Heart left ventricle (tissue), 16 donors: ENCODE data around the gene HARS1. TPM values are rescaled to one million over a fixed set of nuclear protein-coding genes. Genes with fewer than 3 reads are reported as not detected.
A peak's percentile ranks its signal among the peaks of the same experiment; 100 is the strongest.

Source experiments
- ATAC-seq, 4 donors: fragments of 200-7000 bp; cut with Tn5 transposase; one replicate each; pipeline ENCODE4 v1.9.1; 2020 to 2022; ENCODE audit warnings: moderate library complexity in 4 of 4, mild to moderate bottlenecking in 3 of 4, moderate number of reproducible peaks in 1 of 4
- DNase-seq, 5 donors: peaks; one replicate each; pipeline ENCODE4 v3.0.0-alpha.2; 2020
- H3K27ac ChIP-seq, 12 donors: fragments of 200-600 bp; sonication (generic) in 4 of 12; one replicate each; pipeline versions ENCODE4 v1.5.0 to v1.8.0; 2016 to 2022; ENCODE audit warnings: mild to moderate bottlenecking in 2 of 12
- H3K27me3 ChIP-seq, 9 donors: fragments of 200-600 bp; sonication (generic) in 2 of 9; one replicate each; pipeline versions ENCODE4 v1.5.1 to v1.8.0; 2016 to 2022; ENCODE audit warnings: mild to moderate bottlenecking in 3 of 9
- H3K36me3 ChIP-seq, 9 donors: fragments of 200-600 bp; sonication (generic) in 2 of 9; one replicate each; pipeline versions ENCODE4 v1.5.0 to v1.8.0; 2018 to 2022; ENCODE audit warnings: mild to moderate bottlenecking in 2 of 9
- H3K4me1 ChIP-seq, 12 donors: fragments of 200-600 bp; sonication (generic) in 4 of 12; one replicate each; pipeline versions ENCODE4 v1.5.0 to v1.8.0; 2016 to 2022; ENCODE audit warnings: mild to moderate bottlenecking in 3 of 12
- H3K4me3 ChIP-seq, 12 donors: fragments of 200-600 bp; sonication (generic) in 4 of 12; one replicate each; pipeline versions ENCODE4 v1.5.0 to v1.8.0; 2017 to 2022; ENCODE audit warnings: mild to moderate bottlenecking in 9 of 12, moderate library complexity in 4 of 12
- H3K9me3 ChIP-seq, 12 donors: fragments of 200-600 bp; sonication (generic) in 4 of 12; one replicate each; pipeline versions ENCODE4 v1.5.0 to v1.8.0; 2016 to 2022; ENCODE audit warnings: mild to moderate bottlenecking in 1 of 12
- CTCF ChIP-seq, 12 donors: fragments of 200-600 bp; sonication (generic) in 4 of 12; IDR thresholded peaks; one replicate each; pipeline versions ENCODE4 v1.5.0 to v1.8.0; 2018 to 2022; ENCODE audit warnings: antibody characterized with exemption in 12 of 12, mild to moderate bottlenecking in 5 of 12
- POLR2A ChIP-seq, 2 donors: fragments of 450-650 bp; IDR thresholded peaks; one replicate each; pipeline ENCODE4 v1.6.1; 2017; ENCODE audit warnings: antibody characterized with exemption in 2 of 2, mild to moderate bottlenecking in 2 of 2, moderate library complexity in 2 of 2
- WGBS, 4 donors: extraction: QIAGEN DNeasy Blood & Tissue Kit in 2 of 4; methylation state at CpG; one replicate each; pipeline versions ENCODE4 v1.1.5 to v1.1.7; 2013 to 2018; 5-methylcytosine and 5-hydroxymethylcytosine counted together
- intact Hi-C, 10 donors: fragments of 100-400 bp; cut with DNase I; formaldehyde crosslinking; loops; one replicate each; pipeline versions ENCODE4 v1.11.1 to v1.14.2; 2022
- long read RNA-seq, 3 donors: library from polyadenylated mRNA; unstranded; transcript quantifications; one replicate each; pipeline ENCODE4 v2.0.0, GENCODE V29; 2020 to 2021
- polyA plus RNA-seq, 2 donors: library from polyadenylated mRNA; stranded (reverse); fragments of 200-250 nt; gene quantifications; one replicate each; pipeline ENCODE4 v1.2.3, GENCODE V29; 2013
- total RNA-seq, 9 donors: library from RNA; depleted of rRNA in 2 of 9; stranded (reverse); fragments of >200 nt in 2 of 9; fragmentation: NEBNext Ultra II Directional in 3 of 9; extraction: Animal tissue kit (Norgen Biotek cat#: 25700) in 3 of 9; gene quantifications; one replicate each; pipeline versions ENCODE4 v1.1.0 to v1.2.4, GENCODE V29; 2016 to 2023
- donor health status: ischemic (EF 13 %, LVEDD 7.1; RV severe dilation, severe dysfunction).
- donor health status: healthy with polysubstance abuse.
- donor health status: DM: no; HTN: yes; CAD: no.
- donor health status: DM: no; HTN: no; CAD: no.
- donor health status: ischemic (EF 25% LVEDD 6.9; RV normal size, moderate dysfunction).
- donor health status: ischemic (EF 25% LVEDD 5.7; RV mildly dilated, moderate dysfunction).
- donor health status: healthy.
- donor health status: DM: yes; HTN: yes; CAD: no.
- donor health status: ischemic (EF 35%, LVEDD 5.7; RV mildly dilated, moderate dysfunction).
- donor health status: nonischemic (EF 11% LVEDD 7.7; RV severe dilation, severe dysfunction).
- donor health status: DM: yes; HTN: yes; CAD: no.
- donor health status: PGD.
- donor health status: ischemic (EF 29% LVEDD 5.4; RV normal size, mild dysfunction).
- donor health status: nonischemic (EF 23%, LVEDD 6.1; RV moderate dilation, normal function).

The HARS1 gene, protein sequence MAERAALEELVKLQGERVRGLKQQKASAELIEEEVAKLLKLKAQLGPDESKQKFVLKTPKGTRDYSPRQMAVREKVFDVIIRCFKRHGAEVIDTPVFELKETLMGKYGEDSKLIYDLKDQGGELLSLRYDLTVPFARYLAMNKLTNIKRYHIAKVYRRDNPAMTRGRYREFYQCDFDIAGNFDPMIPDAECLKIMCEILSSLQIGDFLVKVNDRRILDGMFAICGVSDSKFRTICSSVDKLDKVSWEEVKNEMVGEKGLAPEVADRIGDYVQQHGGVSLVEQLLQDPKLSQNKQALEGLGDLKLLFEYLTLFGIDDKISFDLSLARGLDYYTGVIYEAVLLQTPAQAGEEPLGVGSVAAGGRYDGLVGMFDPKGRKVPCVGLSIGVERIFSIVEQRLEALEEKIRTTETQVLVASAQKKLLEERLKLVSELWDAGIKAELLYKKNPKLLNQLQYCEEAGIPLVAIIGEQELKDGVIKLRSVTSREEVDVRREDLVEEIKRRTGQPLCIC
- total RNA-seq (10 to 100 TPM; 31.3 to 43.9 (median 36.0) TPM), polyA plus RNA-seq (10 to 100 TPM; 45.3 to 58.6 TPM)
- long read RNA-seq, donor 1, transcript HARS-215 (13 exons, 1,945 nt): major isoform, 40 of 50 reads
- long read RNA-seq, donor 1, partial matches to known transcripts: 4 of 50 reads
- long read RNA-seq, donor 1, other reads (novel, unspliced or antisense): 1 of 50 reads
- long read RNA-seq, donor 2, transcript HARS-215 (13 exons, 1,945 nt): major isoform, 363 of 404 reads
- long read RNA-seq, donor 2, transcript HARS-202 (11 exons, 1,401 nt): minor isoform, 7 of 404 reads
- long read RNA-seq, donor 2, transcript HARS-204 (12 exons, 1,789 nt): minor isoform, 6 of 404 reads
- long read RNA-seq, donor 2, partial matches to known transcripts: 9 of 404 reads
- long read RNA-seq, donor 2, other reads (novel, unspliced or antisense): 14 of 404 reads
- long read RNA-seq, donor 3, transcript HARS-215 (13 exons, 1,945 nt): major isoform, 46 of 55 reads
- long read RNA-seq, donor 3, transcript HARS-202 (11 exons, 1,401 nt): minor isoform, 5 of 55 reads
- long read RNA-seq, donor 3, partial matches to known transcripts: 2 of 55 reads
- long read RNA-seq, donor 3, other reads (novel, unspliced or antisense): 2 of 55 reads

- peaks cover 0 to 64% (median 54%) of the 10 kb centered on the region in 9 donors for H3K36me3 ChIP-seq
- ATAC-seq: peak; percentile 96 to 98 (median 98)
- TF ChIP-seq POLR2A (IDR thresholded peaks at IDR 0.05): peak in 1 of 2 donors; percentile 55
- TF ChIP-seq CTCF (IDR thresholded peaks at IDR 0.05): peak in 3 of 12 donors; percentile 15 to 21 (median 20)
- H3K4me1 ChIP-seq: peaks cover 10 to 39% (median 27%) of the 10 kb centered on the region in 12 donors
- DNase-seq: peak; percentile 89 to 94 (median 92)
- 0 to 1% (median 1%) methylated on average over 46 to 61 of the region's 61 CpGs for WGBS, 4 donors
- intact Hi-C loops: loop anchor here in 4 of 10 donors (2.0 to 10.0 kb wide), 3 partner anchors 26 to 46 kb away; partner anchors contain the start of genes IK (in 3 of the 4), NDUFA2 (in 3 of the 4) and WDR55 (in 1 of the 4)
- H3K27me3 ChIP-seq: no peaks in the 10 kb centered on the region
- H3K9me3 ChIP-seq: no peaks in the 10 kb centered on the region
- H3K4me3 ChIP-seq: peak within 1 kb of the TSS; percentile 72 to 98 (median 81)
- H3K27ac ChIP-seq: peak within 1 kb of the TSS; percentile 37 to 95 (median 88)
These were observed at the start of gene HARS1, which contains the start of gene HARS2 for GRCh38 chr5:140690941-140691924. HARS1 (minus strand) TSS chr5:140691370; CDS start chr5:140691304, 66 bp downstream. HARS2 (plus strand) TSS chr5:140691455; CDS start chr5:140691649, 194 bp downstream.

DNA sequence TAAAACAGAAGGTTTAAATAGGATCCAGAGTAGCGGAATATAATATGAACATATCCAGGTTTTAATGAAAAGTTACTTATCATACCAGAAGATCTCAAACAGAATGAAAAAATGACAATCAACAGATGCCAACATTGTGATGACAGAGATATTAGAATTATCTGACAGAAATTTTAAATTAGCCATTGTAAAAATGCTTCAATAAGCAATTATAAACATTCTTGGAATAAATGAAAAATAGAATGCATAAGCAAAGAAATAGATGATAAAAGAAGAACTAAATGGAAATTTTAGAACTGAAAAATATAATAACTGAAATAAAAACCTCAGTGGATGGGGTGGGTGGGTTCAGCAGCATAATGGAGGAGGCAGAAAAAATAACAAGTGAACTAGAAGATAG lies 46.3 kb upstream of the HARS1 start:
- Histone ChIP-seq H3K27ac (no peak overlapping the region), H3K4me3 (no peak overlapping the region), H3K9me3 (peaks cover 0 to 15% (median 0%) of the 10 kb centered on the region in 12 donors), H3K27me3 (peaks cover 0 to 28% (median 0%) of the 10 kb centered on the region in 9 donors), H3K36me3 (no peaks in the 10 kb centered on the region), H3K4me1 (no peaks in the 10 kb centered on the region)
- no peak for ATAC-seq
- DNase-seq: no peak
- TF ChIP-seq POLR2A (IDR thresholded peaks at IDR 0.05) (no peak), CTCF (IDR thresholded peaks at IDR 0.05) (no peak)
- intact Hi-C loops: no loop called here
- 63 to 76% (median 69%) methylated on average over 1 of the region's 1 CpG for WGBS, 4 donors

DNA sequence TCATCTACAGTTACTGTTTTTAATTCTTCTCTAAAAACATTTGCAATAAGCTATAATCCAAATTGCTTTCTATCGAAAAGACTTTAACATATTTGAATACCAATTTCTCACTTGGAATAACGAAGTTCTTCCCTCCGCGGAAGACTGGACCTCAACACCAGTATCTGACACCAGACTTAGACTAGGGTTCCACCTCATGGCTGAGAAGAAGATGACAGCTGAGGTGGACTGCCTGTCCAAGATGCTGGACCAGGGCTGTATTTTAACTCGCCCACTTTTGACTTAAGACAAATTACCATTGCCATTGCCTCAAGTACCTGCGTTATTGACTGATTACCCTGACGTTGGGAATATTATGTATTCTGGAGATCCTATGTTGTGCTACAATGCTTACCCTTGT lies 43.2 kb upstream of the HARS1 start:
- Histone ChIP-seq H3K4me1 (no peaks in the 10 kb centered on the region), H3K27me3 (peaks cover 0 to 29% (median 6%) of the 10 kb centered on the region in 9 donors), H3K4me3 (no peak overlapping the region), H3K36me3 (no peaks in the 10 kb centered on the region), H3K9me3 (peaks cover 0 to 9% (median 0%) of the 10 kb centered on the region in 12 donors), H3K27ac (no peak overlapping the region)
- ATAC-seq: peak in 2 of 4 donors; percentile 69 to 77
- intact Hi-C loops: loop anchor here in 5 of 10 donors (5.0 kb wide), 1 partner anchor 362 kb away; no protein-coding TSS in a partner anchor
- TF ChIP-seq POLR2A (IDR thresholded peaks at IDR 0.05) (no peak), CTCF (IDR thresholded peaks at IDR 0.05) (peak in 10 of 12 donors; percentile 14 to 67 (median 32))
- peak in 1 of 5 donors; percentile 20 for DNase-seq
- WGBS, 4 donors: 49 to 58% (median 57%) methylated on average over 7 of the region's 7 CpGs
